GM19240 (cell line): ENCODE results near the gene ZNF560.

Source experiments
- DNase-seq: peaks from one replicate; pipeline ENCODE4 v3.0.0; 2011; ENCODE audit warnings: low spot score; ENCODE audit not compliant: insufficient read length

The ZNF560 gene

GRCh38 chr19:9436358-9436757, 62.1 kb downstream of the ZNF560 start:
- DNase-seq, result no peak

GRCh38 chr19:9435279-9436268, 62.8 kb downstream of the ZNF560 start, which contains the start of gene ZNF266:
Gene ZNF266, minus strand, starts transcription at chr19:9435573. Its CDS starts 15,484 bp downstream, at chr19:9420089.
- DNase-seq, result peak; percentile 91

GRCh38 chr19:9431475-9431874, 66.9 kb downstream of the ZNF560 start:
- DNase-seq, result no peak

GRCh38 chr19:9430444-9430843, 68.0 kb downstream of the ZNF560 start:
- no peak for DNase-seq

GRCh38 chr19:9427941-9428340, 70.5 kb downstream of the ZNF560 start:
- no peak for DNase-seq
